GM19240 (cell line): Measurements from ENCODE around the gene CCNYL1.

Experiments used
- DNase-seq: peaks from one replicate; pipeline ENCODE4 v3.0.0; 2011; ENCODE audit warnings: low spot score; ENCODE audit not compliant: insufficient read length

The CCNYL1 gene

GRCh38 chr2:207765547-207765946 lies 54.1 kb downstream of the CCNYL1 start:
- DNase-seq, result no peak

- no peak for DNase-seq
Measured at GRCh38 chr2:207766041-207766551, 54.7 kb downstream of the CCNYL1 start.

GRCh38 chr2:207766697-207767460 lies 55.4 kb downstream of the CCNYL1 start:
- DNase-seq, result no peak

GRCh38 chr2:207767461-207768167 lies 56.2 kb downstream of the CCNYL1 start:
- no peak for DNase-seq

GRCh38 chr2:207768168-207768865 lies 56.9 kb downstream of the CCNYL1 start:
- DNase-seq, result no peak

- no peak for DNase-seq
Measured at GRCh38 chr2:207768866-207769596, 57.6 kb downstream of the CCNYL1 start.

- DNase-seq, result no peak
Measured at GRCh38 chr2:207770602-207771404, 59.4 kb downstream of the CCNYL1 start.

- no peak for DNase-seq
Measured at GRCh38 chr2:207771421-207771820, 60.0 kb downstream of the CCNYL1 start.

GRCh38 chr2:207772081-207772843 lies 60.8 kb downstream of the CCNYL1 start:
- DNase-seq, result no peak

GRCh38 chr2:207772844-207773205 lies 61.4 kb downstream of the CCNYL1 start:
- DNase-seq, result no peak

- DNase-seq, result no peak
Measured at GRCh38 chr2:207775473-207775872, 64.0 kb downstream of the CCNYL1 start.

- DNase-seq, result no peak
Measured at GRCh38 chr2:207777124-207777523, 65.7 kb downstream of the CCNYL1 start.

GRCh38 chr2:207778298-207778882 lies 67.0 kb downstream of the CCNYL1 start:
- no peak for DNase-seq

- no peak for DNase-seq
Measured at GRCh38 chr2:207779523-207779922, 68.1 kb downstream of the CCNYL1 start.

GRCh38 chr2:207782238-207783030 lies 71.0 kb downstream of the CCNYL1 start:
- DNase-seq, result no peak

- DNase-seq, result no peak
Measured at GRCh38 chr2:207783514-207783913, 72.1 kb downstream of the CCNYL1 start.

GRCh38 chr2:207784898-207785297 lies 73.5 kb downstream of the CCNYL1 start:
- DNase-seq, result no peak

GRCh38 chr2:207787017-207787416 lies 75.6 kb downstream of the CCNYL1 start:
- no peak for DNase-seq

- no peak for DNase-seq
Measured at GRCh38 chr2:207787800-207788199, 76.4 kb downstream of the CCNYL1 start.
